SKM-1 (cell line): ENCODE results near the gene PLCL2.
A peak's percentile ranks its signal among the peaks of the same experiment; 100 is the strongest.

Experiments
- DNase-seq: peaks from one replicate; lab custom pipeline; 2025; ENCODE audit not compliant: unreplicated experiment; lab: John Stamatoyannopoulos, UW

PLCL2 gene

DNA sequence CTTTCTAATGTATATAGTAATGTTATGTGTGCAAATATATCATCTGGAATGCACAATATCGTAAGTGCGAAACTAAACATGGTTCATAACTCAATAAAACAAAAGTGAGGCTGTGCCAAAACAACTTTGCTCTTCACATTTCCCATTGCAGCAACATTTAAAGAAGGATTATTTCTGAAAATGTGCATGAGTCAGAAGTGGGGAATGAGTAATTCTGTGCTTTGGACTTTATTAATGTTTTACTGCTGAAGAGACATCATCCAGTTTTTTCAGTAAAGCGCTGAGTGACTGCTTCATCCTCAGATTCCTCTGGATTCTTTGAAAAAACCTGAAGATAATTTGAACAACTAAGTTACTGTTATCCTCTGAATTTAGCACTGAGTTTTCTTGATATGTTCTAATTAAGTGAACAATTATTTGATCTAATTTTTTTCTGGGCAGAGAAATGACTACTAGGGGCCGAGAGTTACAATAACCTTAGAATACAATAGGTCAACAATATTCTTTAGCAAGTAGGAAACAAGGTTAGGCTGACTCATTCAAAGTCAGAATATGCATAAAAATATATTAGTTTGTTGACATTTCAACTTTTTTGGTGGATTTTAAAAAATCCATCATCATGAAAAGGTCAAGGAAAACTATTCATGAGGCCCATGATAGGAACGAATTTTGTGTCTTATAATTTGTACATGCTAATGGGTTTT is 20.0 kb upstream of the PLCL2 start:
- DNase-seq = no peak

GRCh38 chr3:16865335-16865734 is 19.4 kb upstream of the PLCL2 start:
- no peak for DNase-seq

DNA sequence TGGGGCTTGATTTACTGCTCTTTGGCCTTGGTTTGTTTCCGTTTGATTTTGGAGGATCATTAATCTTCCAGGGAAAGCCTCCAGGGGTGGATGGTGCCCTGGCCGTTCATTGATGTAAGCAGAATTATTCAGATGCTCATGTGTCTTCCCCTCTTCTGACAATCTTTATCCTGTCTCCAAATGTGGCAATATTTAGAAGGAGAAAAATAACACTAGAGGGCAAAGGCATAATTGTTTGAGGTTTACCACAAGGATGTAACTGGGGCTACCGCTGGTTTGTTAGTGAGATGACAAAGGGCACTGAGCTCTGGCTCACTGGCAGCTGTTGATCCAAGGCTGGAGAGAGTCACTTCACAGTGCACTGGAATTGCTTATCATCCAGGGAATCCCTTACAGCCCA is 18.2 kb upstream of the PLCL2 start:
- DNase-seq = peak; percentile 51

DNA sequence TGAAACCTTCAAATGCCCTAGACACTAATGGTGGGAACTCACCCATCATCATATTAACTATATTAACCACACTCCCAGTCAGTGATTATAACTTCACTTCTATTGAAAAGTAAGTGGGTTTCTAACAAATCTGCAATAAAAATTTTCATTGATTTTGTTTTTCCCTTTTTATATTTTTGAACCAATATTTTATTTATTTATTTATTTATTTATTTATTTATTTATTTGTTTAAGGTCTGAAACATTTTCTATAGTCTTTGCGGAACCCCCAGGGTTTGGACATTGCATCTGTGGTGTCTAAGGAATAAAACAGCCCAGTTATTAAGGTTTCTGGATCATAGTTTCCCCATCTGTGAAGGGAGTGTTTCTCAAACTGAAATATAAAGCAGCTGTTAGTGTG is 16.2 kb upstream of the PLCL2 start:
- no peak for DNase-seq

DNA sequence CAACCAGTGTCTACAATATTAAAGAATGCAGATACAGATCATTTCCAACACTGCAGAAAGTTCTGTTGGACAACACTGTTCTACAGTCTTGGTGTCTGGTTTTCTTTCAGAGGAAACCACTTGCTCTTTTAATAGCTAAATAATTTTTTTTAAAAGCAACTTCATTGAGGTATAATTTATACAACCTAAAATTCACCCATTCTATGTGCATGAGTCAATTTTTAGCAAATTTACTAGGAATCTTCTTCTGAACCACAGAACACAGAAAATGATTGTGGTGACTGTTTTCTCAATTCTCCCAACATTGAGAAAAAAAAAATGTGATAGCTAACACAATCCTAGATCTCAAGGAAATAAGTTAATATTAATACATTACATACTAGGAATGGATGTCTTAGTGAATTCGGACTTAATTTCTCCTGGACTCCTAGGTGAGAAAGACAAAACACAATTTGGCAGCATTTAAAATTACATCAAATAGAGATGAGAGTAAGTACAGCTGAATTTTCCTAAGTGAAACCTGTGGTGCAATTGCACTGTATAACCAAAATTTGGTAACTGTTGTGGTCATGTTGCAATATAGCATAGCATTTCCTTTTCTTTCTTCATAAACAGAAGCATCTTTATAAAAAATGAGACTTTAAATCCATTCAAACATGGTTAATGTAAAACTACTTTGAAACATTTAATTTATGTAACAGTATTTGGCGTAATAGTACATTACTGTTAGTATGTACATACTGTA is 15.3 kb upstream of the PLCL2 start:
- no peak for DNase-seq

- no peak for DNase-seq
Measured at GRCh38 chr3:16871915-16872842, 12.6 kb upstream of the PLCL2 start.

GRCh38 chr3:16873872-16874271 is 10.9 kb upstream of the PLCL2 start:
- DNase-seq = no peak

DNA sequence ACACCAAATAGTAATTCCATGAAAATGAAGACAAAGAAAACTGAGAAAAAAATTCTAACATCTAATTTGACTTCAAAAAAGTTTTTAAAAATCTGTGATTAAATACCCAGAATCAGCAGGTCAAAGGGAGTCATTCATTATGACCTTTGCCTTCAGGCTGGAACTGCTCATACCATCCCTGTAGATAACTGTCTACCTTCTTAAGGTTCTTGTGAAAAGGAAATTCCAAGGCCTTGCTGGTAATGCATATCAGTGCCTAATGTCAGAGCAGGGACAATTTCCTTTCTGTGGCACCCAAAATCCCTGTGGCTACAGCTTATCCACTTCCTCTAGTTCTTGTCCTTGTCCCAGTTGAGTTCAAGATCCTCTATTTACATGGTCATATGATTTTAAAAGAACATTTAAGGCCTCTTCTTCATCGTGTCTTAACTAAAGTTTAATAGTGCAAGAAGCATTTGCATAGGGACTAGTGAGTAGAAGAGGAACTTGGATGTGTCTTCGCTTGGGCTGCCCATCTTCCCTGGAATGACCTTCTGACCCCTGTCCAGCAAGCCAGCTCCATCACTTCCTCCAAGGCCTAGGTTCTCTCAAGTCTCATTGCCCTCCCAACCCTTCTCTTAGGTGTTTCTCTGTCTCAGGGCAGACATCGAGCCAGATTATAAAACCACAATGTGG is 8.7 kb upstream of the PLCL2 start:
- DNase-seq = no peak

- DNase-seq = no peak
Measured at GRCh38 chr3:16877505-16877904, 7.2 kb upstream of the PLCL2 start.

DNA sequence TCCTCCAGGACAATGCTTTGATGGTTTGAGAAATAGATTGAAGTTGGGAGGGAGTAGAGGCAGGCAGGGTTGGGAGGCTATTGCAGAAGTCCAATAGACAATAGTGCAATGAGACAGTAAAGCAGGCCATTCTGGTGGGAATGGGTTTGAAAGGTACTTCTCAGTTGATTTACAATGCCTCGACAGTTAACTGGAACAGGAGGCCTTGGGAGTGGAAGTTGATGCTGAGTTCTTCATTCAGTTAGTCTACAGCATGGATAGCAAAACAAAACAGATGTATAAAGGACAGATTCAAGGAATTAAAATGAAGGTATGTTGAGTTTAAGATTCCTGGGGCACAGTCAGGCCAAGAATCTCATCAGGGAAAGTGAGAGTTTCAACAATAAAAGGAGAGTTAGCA is 6.8 kb upstream of the PLCL2 start:
- no peak for DNase-seq

GRCh38 chr3:16881896-16882630 is 2.7 kb upstream of the PLCL2 start:
- no peak for DNase-seq

DNA sequence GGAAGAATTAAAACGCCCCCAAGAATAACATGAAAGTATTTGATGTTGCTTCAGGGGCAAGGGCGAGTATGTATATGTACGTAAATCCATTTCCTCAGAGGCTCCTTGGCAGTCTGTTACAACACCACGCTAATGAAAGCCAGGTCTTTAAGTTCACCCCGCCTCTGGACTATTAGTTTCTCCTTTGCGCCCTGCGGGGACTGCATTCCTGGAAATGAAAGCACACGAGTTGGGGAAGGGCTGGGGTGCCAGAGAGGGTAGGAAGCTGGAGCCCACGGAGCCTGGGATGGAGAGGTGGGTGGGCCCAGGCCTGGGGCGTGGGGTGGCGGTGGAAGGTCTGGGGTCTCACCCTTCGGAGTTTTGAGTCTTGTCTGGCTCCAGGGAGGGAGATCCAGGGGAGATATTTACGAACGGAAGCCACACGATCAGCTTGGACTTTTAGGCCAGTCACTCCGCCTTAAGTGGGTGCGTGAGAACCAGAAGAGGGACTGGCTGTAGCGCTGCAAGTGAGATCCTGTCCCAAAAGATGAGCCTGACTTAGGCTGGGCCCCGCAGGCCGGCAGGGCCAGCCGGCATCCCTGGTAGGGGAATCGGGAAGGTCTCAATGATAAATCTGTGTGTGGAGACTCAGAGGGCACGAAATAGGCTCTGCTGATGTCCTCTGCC is 1.6 kb upstream of the PLCL2 start:
- no peak for DNase-seq

GRCh38 chr3:16883723-16884083 is 1.1 kb upstream of the PLCL2 start:
- no peak for DNase-seq

DNA sequence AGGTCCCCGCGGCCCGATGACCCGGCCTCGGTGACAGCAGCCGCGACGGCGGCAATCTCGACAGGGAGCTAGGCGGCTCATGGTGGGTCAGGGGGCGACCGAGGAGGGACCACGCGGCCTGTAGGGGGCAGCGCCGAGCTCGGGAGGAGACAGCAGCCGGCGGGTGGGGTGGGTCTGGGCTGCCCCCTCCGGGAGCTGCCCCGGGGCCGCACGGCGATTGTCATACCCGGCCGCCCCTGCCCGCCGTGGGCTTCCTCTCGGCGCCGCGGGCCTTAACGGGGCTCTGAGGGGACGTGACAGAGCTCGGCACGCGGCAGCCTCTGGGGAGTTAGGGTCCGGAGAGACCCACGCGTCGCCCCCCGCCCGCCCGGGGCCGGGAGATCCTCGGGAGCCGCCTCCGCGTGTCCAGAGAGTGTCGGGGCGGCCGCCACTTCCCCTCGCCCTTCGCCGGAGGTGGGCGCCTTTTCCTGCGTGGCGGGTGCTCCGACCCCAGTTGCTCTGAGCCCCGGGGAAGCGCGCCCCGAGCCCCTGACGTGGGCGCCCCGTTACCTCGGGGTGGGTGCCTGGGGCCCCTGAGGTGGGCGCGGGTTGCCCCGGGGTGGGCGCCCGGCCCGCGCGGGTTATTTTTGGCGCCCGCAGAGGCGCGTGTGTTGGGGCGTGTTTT is 539 bp upstream of the PLCL2 start:
- peak; percentile 37 for DNase-seq

DNA sequence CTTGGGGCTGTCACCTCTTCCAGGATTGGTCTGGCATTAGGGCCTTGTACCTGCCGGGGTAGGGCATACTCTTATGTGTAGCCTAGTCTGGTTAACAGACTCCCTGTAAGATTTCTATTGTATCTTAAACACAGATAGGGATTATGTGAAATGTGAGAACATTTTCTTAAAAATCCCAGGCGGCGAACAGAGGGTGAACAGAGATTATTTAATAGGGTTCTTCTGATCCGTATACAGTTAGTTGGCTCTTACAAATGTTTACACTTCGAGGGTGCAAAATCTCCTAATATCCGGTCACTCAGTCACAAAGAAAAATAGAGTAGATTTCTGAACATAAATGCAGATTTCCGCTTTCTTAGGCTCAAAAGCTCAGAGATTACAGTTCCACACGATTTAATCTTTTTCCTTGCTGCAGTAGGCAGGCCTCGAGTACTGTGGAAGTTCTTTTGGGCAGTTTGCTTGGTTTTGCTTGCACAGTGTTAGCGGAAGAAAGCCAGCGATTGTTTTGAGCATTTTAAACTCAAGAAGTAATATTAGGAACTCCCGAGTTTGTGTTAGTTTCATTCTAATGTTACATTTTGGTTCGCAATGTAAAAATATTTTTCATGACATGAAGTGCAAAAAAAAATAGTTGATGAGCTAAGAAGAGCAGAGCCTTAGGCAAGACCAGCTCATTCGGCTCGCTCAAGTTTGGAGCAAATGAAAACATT is 993 bp downstream of the PLCL2 start:
- no peak for DNase-seq

GRCh38 chr3:16886303-16886683 is 1.5 kb downstream of the PLCL2 start:
- no peak for DNase-seq

DNA sequence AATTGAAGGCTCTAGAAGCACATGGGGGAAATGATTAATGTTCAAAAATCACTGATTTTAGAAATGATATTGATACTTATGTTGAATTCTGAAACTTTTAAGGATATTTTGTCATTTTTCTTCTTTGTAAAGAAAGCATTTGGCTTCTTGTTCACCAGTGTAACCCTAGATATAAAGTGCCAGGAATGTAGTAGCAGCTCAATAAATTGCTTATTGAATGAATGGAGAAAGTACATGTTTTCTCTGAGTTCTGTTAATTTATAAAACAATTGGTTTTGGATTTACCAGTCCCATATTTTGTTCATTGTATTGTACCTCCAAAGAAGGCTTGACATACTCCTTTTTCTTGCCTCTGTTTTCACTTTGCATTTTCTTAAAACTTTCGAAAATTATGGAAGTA is 2.4 kb downstream of the PLCL2 start:
- no peak for DNase-seq

DNA sequence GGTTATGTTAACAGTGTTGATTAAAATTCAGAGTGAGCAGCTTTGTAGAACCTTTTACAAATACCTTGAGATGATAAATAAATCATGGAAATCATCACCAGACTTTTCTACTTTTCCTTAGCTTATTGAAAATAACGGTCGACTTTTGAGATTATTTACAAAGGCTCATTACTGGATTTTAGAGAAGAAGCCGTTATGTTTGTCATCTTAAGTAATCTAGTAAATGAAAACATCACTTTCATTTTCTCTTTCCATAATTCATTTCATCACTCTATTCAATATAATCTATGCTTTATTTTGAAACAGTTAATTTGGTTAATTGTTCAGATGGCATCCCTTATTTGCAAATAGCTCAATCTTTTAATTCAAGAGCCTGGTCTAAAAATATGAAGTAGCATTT is 3.6 kb downstream of the PLCL2 start:
- DNase-seq = no peak
